HS-27A (cell line): Measurements from ENCODE around the gene DUSP16.
"Not testable (repeated sequence)": the region's sequence is repeated elsewhere in the genome, so short reads cannot be mapped to it uniquely, and the experiment has no call there.

Source experiments
- DNase-seq: peaks from one replicate; pipeline ENCODE4 v3.0.0-alpha.2; 2012; ENCODE audit warnings: low read depth, missing footprints

Gene DUSP16, protein sequence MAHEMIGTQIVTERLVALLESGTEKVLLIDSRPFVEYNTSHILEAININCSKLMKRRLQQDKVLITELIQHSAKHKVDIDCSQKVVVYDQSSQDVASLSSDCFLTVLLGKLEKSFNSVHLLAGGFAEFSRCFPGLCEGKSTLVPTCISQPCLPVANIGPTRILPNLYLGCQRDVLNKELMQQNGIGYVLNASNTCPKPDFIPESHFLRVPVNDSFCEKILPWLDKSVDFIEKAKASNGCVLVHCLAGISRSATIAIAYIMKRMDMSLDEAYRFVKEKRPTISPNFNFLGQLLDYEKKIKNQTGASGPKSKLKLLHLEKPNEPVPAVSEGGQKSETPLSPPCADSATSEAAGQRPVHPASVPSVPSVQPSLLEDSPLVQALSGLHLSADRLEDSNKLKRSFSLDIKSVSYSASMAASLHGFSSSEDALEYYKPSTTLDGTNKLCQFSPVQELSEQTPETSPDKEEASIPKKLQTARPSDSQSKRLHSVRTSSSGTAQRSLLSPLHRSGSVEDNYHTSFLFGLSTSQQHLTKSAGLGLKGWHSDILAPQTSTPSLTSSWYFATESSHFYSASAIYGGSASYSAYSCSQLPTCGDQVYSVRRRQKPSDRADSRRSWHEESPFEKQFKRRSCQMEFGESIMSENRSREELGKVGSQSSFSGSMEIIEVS

DNA sequence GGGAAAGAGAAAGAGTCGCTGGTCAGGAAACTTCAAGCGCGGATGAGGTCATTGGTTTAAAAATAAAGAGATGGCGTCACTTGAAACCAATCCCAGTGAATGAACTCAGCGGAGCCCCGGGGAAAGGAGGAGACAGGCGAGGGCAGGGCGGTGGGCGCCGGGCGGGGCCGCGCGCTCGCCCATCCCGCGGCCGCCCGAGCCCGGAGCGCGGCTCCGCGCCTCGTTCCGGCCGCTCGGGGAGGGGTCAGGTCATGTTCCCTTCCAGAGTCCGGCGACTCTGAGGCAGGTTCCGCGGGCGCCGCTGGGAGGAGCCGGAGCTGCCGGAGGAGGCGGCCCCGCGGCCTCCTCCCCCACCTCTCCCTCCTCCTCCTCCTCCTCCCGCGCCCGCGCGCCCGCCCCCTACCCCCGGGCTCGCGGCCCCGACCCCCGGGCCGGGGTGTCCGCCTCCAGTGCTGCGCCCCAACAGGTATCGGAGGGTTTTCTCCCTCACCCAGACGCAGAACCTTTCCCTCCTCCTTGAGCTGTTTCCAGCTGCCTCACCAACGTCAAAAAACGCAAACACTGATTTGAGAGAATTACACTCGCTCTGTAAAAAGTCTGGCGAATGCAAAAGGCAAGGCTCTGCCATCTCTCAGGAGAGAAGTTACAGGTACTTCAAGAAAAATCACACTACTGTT, at the start of gene DUSP16:
Gene DUSP16 (minus strand): TSS at position 279 of the 677 bp plus-strand sequence. CDS start 41,765 bp downstream, outside the sequence.
- peak; percentile 82 for DNase-seq

DNA sequence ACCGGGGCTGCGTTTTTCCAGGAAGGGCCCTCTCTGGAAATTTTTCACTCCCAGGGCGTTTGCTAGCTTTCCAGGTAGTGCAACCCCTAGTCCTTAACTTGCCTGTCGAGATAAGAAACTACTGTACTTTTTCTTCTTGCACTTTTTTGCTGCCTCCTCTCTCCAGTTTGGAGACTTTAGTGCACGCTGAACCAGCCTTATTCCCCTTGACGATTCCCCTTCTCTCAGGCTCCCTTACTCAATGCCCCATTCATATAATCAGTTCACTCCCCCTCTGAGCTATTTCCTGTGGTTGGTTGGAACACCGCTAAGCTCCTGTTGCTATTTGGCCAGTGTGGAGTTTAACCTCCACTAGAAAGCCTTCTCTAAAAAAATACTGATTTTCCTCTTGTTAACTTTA, 49.7 kb upstream of the DUSP16 start:
- DNase-seq: no peak

DNA sequence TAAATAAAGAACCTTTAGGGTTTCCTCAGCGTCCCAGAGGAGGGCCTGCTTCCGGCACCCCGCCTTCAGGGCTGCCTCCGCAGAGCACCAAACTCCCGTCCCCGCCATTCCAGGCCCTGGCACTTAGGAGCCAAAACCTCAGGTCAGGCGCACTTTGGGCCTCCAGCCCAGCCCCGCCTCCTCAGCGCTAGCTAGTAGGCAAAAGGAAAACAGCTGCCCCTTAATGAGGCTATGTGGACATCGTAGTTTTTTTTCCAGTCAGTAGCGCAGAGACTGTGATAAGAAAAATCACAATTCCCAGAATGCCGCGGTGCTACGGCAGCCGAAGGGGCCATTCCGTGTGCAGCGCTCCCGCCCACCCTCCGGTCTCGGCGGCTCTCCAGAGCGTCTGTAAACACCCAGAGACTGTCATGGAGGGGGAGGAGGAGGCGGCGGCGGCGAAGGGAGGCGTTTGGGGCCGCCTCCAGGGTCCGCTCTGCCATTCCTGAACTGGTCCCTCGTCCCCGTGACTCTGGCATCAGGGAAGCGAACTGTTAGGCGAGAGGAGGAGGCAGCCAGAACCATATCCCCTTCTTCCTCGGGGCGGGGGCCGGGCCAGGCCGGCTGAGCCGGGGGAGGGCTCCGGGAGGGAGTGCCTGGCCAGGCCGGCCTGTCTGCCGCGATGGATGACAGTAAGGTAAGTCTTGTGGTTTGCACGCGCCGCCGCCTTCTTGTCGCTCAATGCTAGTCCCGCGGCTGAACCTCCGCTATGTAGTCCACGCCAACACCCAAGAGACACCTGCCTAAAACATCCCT, 49.0 kb upstream of the DUSP16 start, which contains the start of gene CREBL2:
Gene CREBL2 (plus strand): TSS at position 365 of the 795 bp plus-strand sequence. CDS start 297 bp downstream, at position 662.
- peak; percentile 96 for DNase-seq

DNA sequence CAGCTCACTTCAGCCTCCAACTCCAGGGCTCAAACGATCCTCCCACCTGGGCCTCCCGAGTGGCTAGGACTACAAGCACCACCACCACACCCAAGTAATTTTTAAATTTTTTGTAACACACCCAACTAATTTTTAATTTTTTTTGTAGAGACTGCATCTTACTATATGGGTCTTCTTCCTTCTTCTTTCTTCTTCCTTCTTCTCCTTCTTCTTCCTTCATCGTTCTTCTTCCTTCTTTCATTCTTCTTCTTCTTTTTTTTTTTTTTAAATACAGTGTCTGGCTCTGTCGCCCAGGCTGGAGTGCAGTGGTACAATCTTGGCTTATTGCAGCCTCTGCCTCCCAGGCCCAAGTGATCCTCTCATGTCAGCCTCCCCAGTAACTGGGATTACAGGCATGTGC, 48.0 kb upstream of the DUSP16 start:
- DNase-seq: no peak

DNA sequence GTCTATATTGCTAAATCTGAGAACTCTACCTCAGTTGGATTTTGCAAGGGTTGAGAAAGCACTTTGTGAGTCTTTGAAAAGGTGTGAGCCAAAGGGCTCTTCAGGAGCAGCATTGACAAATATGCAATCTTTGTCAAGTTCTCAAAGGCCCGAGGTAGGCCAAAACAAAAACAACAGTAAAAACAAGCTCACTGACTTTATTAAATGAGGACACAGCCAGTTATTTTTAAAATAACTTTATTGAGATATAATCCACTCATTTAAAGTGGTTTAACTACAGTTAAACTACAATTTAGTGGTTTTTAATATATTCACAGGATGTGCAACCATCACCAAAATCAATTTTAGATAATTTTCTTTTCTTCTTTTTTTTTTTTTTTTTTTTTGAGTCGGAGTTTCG, 47.0 kb upstream of the DUSP16 start:
- DNase-seq: no peak

DNA sequence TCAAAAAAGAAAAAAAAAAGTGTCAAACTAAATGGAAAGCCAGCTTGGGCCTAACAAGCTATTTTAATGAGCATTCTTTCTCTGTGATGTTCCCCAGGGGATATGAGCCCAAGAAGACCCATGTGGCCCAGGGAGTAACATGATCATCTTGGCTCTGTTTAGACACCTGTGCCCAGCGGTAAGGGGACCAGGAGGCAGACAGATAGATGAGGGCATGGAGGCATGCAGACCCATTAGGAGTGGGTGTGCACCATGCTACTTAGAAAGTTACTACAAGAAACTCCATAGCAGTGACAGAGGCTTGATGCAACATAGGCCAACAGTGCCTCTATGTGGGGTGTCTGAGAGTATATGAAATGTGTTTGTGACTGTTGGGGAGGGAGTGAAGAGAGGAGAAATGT, 45.9 kb upstream of the DUSP16 start:
- DNase-seq: no peak

DNA sequence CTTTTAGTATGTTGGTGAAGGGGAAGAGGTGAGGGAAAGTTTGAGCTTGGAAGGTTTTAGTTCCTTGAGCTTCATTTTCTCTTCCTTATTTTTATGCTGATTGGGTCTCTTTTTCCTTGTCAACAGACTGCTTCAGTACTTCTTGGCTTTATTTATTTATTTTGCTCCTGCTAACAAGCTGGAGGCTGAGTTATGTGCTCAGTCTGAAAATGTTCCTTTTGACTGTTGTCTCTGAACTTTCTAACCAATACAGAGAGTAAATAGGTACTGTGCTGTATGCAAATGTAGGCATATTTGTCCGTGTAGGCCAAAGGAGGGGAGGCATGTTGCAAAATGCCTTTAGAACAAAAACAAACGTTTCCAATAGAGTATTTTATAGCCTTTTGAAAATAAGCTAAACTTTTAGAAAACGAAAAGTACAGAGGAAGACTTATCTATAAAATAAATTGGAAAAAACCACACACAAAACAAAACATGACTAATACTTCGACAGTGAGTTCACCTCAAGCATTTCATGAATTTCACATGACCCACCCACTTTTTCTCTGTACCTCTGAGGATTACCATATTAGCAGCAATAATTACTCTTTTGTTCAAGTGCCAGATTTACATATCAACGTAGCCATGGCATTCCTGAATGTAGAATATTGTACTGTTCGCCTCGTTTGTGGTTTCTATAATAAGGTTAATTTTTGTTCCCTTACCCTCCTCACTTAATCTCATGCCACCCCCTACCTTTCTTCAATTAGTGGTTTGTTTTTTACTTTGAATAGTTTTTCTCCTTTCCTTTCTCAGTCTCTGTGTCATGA, 44.3 kb upstream of the DUSP16 start:
- peak; percentile 56 for DNase-seq

DNA sequence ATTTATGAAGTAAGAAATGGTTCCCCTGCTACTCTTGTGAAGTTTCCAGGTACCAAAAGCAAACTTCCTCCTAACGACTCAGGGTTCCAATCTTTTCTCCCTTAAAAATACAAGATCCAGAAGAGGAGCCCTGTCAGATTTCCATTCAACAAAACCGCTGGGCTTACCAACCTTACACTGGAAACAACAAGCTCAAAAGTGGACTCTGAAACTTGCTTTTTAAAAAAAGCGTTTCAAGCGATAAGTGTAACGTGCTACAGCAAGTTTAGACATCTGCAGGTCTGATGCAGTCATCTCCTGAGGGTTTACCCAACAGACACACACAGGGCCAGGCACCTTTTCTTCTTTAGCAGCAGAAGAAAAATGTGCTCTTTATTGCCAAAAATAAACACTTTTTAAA, 42.1 kb upstream of the DUSP16 start:
- no peak for DNase-seq

DNA sequence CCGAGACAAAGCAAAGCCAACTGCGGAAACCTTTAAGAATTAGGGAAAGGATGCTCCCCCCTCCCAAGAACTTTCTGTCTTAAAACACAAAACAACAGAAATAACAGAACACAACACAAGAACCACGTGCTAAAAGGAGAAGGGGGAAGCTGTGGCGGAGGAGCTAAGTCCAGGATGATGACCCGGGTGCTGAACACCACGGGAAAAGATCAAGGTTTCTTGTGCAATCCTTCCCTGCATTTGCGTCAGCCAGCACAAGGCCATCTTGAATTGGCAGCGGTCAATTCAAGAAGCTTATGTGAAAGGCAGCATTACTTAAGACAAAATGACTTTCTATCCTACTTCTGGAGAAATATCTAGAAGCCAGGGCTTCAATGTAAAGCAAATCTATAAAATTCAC, 38.0 kb upstream of the DUSP16 start:
- no peak for DNase-seq

DNA sequence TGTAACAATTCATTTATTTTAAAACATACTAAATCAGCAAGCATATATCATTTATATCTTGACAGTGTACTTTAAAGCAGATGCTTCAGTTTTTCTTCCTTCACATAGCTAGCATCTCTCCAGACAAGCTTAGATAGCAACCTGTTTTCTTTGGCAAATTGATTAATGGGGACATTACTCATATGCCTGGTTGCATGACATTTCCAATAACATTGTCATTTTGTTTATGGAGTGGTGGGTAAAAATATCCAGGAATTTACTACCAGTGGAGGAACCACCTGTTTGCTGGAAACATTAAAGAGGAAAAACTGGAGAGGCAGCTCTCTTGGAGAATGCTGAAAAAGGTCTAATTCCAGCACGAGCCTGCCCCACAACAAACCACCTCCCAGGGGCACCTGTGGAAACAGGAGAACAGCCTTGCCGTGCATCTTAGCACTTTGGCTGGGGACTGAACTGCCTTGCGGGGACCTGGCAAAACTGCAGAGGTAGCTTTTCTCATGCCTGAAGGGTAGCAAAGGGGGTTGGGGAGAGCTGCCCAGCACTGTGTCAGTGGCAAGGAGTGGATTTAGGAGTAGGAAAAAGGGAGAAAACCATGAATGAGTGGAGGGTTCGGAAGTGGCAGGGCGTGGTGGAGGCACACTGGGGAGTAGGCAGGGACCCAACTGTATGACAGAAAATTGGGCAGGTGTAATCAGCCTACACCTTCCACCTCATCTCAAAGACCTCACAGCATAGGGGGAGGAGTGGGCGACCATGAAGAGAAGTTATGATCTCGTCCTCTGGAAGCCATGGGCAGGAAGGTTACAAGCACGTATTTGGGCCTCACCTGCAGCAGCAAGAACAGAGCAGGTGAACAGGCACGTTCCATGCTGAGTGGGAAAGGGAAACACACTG, 37.3 kb upstream of the DUSP16 start:
- no peak for DNase-seq

DNA sequence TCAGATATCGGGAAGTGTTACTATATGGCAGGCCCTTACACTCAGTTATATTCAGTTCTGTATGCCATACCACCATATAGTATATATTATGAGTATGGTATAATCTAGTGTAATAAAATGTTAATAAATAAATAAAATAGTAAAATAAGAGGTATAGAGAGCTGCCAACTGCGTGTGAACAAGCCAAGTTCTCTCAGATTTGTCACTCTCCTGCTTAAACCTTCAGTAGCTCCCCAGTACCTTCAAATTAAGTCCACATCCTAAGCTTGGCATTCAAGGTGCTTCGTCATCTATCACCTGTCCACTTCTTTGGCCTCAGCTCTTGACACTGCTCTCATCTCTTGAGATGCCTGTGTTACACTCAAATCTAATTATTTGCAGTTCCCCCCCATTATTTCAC, 36.2 kb upstream of the DUSP16 start:
- no peak for DNase-seq

DNA sequence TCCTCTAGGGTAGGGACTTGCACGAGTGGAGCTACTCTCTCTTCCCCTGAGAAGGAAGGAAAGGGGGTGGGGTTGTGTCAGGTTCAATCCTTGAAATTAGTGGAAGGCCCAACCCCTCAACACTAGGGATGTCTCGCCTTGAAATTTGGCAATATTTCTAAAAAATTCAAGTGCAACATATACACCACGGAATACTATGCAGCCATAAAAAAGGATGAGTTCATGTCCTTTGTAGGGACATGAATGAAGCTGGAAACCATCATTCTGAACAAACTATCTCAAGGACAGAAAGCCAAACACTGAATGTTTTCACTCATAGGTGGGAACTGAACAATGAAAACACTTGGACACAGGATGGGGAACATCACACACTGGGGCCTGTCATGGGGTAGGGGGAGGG, 33.9 kb upstream of the DUSP16 start:
- not testable (repeated sequence) for DNase-seq

DNA sequence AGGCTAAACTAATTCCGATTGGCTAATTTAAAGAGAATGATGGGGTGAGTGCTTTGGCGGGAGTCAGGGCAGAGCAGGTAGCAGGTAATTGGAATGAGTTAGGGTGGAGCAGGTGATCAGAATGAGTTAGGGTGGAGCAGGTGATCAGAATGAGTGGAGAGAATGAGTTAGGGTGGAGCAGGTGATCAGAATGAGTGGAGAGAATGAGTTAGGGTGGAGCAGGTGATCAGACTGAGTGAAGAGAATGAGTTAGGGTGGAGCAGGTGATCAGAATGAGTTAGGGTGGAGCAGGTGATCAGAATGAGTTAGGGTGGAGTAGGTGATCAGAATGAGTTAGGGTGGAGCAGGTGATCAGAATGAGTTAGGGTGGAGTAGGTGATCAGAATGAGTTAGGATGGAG, 33.3 kb upstream of the DUSP16 start:
- DNase-seq: not testable (repeated sequence)

DNA sequence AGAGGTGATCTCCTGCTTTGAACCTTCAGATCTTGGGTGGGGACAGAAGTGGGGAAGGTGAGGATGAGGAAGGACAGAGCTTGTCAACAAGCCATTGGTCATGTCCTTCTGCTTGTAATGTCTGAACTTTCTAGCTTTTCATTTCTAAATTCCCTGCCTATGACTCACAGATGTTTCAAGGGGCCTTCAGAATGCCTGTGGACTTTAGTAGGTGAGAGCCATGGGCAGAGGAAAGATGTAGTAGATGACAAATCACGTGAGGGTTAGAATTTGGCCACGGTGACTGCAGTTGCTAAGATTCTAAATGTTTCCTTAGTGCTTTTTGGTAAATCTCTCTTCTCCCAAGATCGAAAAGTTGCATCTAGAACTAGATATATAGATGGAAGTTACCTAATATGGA, 30.3 kb upstream of the DUSP16 start:
- DNase-seq: peak; percentile 69

DNA sequence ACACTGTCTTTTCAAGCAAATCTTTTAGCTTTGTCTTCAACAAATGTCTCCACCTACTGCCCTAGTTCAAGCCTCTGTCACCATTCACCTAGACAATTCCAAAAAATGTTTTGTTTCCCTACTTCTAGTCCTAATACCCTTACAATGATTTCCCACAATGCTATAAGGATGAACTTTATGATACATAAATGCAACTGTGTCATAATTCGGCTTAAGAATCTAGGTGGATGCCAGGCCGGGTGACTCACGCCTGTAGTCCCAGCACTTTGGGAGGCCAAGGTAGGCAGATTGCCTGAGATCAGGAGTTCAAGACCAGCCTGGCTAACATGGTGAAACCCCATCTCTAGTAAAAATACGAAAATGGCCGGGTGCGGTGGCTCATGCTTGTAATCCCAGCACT, 28.3 kb upstream of the DUSP16 start:
- no peak for DNase-seq

DNA sequence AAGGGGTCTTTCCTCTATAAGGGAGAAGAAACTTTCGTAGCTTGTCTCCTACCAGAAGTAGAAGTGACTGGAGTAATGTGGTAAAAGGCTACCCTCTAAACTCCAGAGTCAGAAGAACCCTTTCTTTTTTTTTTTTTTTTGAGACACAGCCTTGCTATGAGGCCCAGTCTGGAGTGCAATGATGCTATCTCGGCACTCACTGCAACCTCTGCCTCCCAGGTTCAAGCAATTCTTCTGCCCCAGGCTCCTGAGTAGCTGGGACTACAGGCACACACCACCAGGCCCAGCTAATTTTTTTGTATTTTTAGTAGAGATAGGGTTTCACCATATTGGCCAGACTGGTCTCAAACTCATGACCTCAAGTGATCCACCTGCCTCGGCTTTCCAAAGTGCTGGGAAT, 25.8 kb upstream of the DUSP16 start:
- DNase-seq: not testable (repeated sequence)

DNA sequence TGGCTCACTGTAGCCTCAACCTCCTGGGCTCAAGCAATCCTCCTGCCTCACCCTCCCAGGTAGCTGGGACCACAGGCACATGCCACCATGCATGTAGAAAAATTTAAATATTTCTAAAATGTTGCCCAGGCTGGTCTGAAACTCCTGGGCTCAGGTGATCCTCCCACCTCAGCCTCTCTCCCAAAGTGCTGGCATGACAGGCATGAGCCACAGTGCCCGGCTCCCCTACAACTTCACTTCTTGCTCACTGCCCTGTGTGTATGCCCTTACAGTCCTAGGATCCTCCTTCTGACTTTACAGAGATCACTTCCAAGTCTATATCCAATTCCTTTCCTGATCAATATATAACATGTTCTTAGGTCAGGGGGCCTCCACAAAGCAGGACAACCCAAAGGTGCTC, 25.2 kb upstream of the DUSP16 start:
- no peak for DNase-seq

DNA sequence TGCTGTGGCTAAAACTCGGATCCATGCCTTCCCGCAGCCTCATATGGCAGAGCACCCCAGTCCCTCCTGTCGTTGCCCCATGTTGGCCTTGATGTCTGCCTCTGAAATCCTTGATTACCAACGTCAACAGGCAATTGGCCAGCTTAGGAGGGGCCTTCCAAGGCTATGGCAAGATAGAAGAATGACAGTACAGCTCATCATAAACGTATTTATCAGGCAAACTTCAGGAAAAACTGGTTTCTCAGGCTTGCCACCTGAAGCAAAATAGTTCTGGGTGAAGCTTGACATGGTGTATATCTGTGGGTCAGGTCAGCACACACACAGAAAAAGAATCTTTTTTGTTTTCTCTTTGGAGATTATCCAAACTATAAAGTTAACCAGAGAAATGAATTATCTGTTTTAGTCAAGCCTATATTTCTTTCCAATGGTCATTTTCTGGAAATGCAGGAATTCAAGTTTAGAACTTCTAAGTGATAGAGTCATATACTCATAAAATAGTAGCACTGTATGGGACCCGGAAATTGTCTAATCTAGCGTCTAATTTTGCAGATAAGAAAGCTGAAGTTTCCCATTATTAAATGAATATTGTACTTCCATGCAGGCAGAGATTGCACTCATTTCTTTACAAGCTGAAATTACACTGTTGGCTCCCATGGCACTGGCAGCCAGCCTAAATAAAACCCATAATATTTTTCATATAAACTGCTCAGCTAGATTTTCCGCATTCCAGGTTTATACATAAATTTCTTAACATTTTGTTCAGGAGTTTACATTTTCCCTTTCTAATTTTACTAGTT, 24.4 kb upstream of the DUSP16 start:
- DNase-seq: no peak

DNA sequence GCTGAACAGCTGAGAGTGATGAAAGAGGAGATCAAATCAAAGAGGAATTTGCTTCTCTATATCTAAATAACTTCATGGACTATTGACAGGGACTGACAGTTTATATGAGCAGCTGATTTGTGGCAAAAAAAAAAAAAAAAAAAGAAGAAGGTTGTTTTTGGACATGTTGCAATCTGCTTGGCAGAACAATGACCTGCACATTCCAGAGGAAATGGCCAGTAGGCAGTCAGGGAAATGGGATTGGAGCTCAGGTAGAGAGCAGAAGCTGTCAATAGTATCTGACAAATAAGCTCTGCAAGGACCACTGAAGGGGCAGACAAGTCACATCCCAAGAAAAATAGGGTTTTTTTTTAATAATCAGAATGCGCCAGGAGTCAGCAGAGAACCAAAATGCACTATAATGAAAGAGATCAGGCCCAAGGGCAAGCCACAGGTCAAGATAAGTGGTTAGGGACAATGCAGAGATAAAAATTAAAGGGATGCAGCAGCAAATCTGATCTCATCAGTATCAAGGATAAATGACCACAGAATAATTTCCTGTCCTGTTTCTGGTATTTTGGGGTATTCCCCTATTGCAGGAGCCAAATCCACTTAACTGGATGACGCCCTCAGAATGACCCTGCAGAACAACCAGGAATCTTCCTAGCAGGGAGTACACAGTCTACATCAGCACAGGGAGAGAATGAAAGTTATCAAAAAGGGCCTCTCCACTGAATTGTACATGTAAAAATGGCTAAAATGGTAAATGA, 22.6 kb upstream of the DUSP16 start:
- no peak for DNase-seq
